Medulla oblongata (tissue), 1 donor: ENCODE results near the gene RALB.
"Not testable (repeated sequence)": the region's sequence is repeated elsewhere in the genome, so short reads cannot be mapped to it uniquely, and the experiment has no call there.

Source experiments
- DNase-seq: peaks from one replicate; pipeline ENCODE4 v3.0.0-alpha.2; 2015; ENCODE audit errors: extremely low spot score

RALB gene

GRCh38 chr2:120243211-120243610 is 9.4 kb upstream of the RALB start:
- DNase-seq: no peak

GRCh38 chr2:120243875-120244553 is 8.6 kb upstream of the RALB start:
- DNase-seq: no peak

- DNase-seq: no peak
These were observed 7.8 kb upstream of the RALB start for GRCh38 chr2:120244656-120245519.

- DNase-seq: no peak
These were observed 6.9 kb upstream of the RALB start for GRCh38 chr2:120245520-120246332.

- DNase-seq: no peak
These were observed 5.9 kb upstream of the RALB start for GRCh38 chr2:120246546-120247300.

GRCh38 chr2:120247851-120248250 is 4.8 kb upstream of the RALB start:
- DNase-seq: no peak

- no peak for DNase-seq
These were observed 2.0 kb upstream of the RALB start for GRCh38 chr2:120250640-120251039.

GRCh38 chr2:120251078-120251477 is 1.6 kb upstream of the RALB start:
- no peak for DNase-seq

- DNase-seq: no peak
These were observed 800 bp upstream of the RALB start for GRCh38 chr2:120251880-120252224.

- DNase-seq: peak; percentile 87
These were observed 600 bp downstream of the RALB start for GRCh38 chr2:120253021-120253882.

GRCh38 chr2:120254178-120254577 is 1.5 kb downstream of the RALB start:
- DNase-seq: no peak

- no peak for DNase-seq
These were observed 2.4 kb downstream of the RALB start for GRCh38 chr2:120255071-120255470.

GRCh38 chr2:120255986-120256650 is 3.5 kb downstream of the RALB start:
- DNase-seq: no peak

GRCh38 chr2:120256651-120257000 is 4.0 kb downstream of the RALB start:
- no peak for DNase-seq

- no peak for DNase-seq
These were observed 4.9 kb downstream of the RALB start for GRCh38 chr2:120257522-120257921.

- no peak for DNase-seq
These were observed 5.5 kb downstream of the RALB start for GRCh38 chr2:120258196-120258595.

- DNase-seq: not testable (repeated sequence)
These were observed 7.3 kb downstream of the RALB start for GRCh38 chr2:120259939-120260338.

GRCh38 chr2:120260736-120261135 is 8.1 kb downstream of the RALB start:
- no peak for DNase-seq

- no peak for DNase-seq
These were observed 8.8 kb downstream of the RALB start for GRCh38 chr2:120261387-120262006.

GRCh38 chr2:120262150-120262549 is 9.5 kb downstream of the RALB start:
- no peak for DNase-seq
